Measurements from ENCODE around the gene MAGI3. TPM values are rescaled to one million over a fixed set of nuclear protein-coding genes. Genes with fewer than 3 reads are reported as not detected.
A peak's percentile ranks its signal among the peaks of the same experiment; 100 is the strongest.

The MAGI3 gene
- total RNA-seq, 3 donors from 2014 or later: 48.6 to 65.4 (median 62.9) TPM

GRCh38 chr1:113663165-113663951, 273.0 kb downstream of the MAGI3 start:
- DNase-seq (no peak), ATAC-seq (no peak)
- TF ChIP-seq CTCF (IDR thresholded peaks at IDR 0.05): no peak
- H3K9me3 ChIP-seq: no peaks in the 10 kb centered on the region
- no peaks in the 10 kb centered on the region for H3K36me3 ChIP-seq (ENCODE audit: low read depth)
- no peak overlapping the region for H3K4me3 ChIP-seq
- no peaks in the 10 kb centered on the region for H3K4me1 ChIP-seq (ENCODE audit: low read depth)
- intact Hi-C loops (cut with DNase I, micrococcal nuclease): no loop called here

GRCh38 chr1:113665071-113665470, 274.8 kb downstream of the MAGI3 start:
- H3K4me3 ChIP-seq: no peak overlapping the region
- no peak for TF ChIP-seq CTCF (IDR thresholded peaks at IDR 0.05)
- DNase-seq (no peak), ATAC-seq (no peak)
- no peaks in the 10 kb centered on the region for H3K9me3 ChIP-seq
- H3K36me3 ChIP-seq (ENCODE audit: low read depth): no peaks in the 10 kb centered on the region
- H3K4me1 ChIP-seq (ENCODE audit: low read depth): no peaks in the 10 kb centered on the region
- intact Hi-C loops (cut with DNase I, micrococcal nuclease): no loop called here

- H3K4me1 ChIP-seq (ENCODE audit: low read depth): no peaks in the 10 kb centered on the region
- TF ChIP-seq CTCF (IDR thresholded peaks at IDR 0.05): no peak
- no peak overlapping the region for H3K4me3 ChIP-seq
- ATAC-seq (no peak), DNase-seq (no peak)
- no peaks in the 10 kb centered on the region for H3K36me3 ChIP-seq (ENCODE audit: low read depth)
- intact Hi-C loops (cut with DNase I, micrococcal nuclease): no loop called here
- H3K9me3 ChIP-seq: no peaks in the 10 kb centered on the region
Measured at GRCh38 chr1:113666126-113666525, 275.8 kb downstream of the MAGI3 start.

GRCh38 chr1:113669988-113670387, 279.7 kb downstream of the MAGI3 start:
- peak in 1 of 3 donors; percentile 8 for DNase-seq
- no peak for TF ChIP-seq CTCF (IDR thresholded peaks at IDR 0.05)
- no peaks in the 10 kb centered on the region for H3K4me1 ChIP-seq (ENCODE audit: low read depth)
- ATAC-seq: peak; percentile 33
- no peaks in the 10 kb centered on the region for H3K9me3 ChIP-seq
- peaks cover 11% of the 10 kb centered on the region for H3K36me3 ChIP-seq (ENCODE audit: low read depth)
- intact Hi-C loops (cut with DNase I, micrococcal nuclease): loop anchor here (10.0 kb wide), 2 partner anchors 525 to 535 kb away; no protein-coding TSS in a partner anchor
- H3K4me3 ChIP-seq: no peak overlapping the region

GRCh38 chr1:113670650-113671049, 280.3 kb downstream of the MAGI3 start:
- DNase-seq (no peak), ATAC-seq (no peak)
- H3K4me1 ChIP-seq (ENCODE audit: low read depth): no peaks in the 10 kb centered on the region
- no peak overlapping the region for H3K4me3 ChIP-seq
- no peaks in the 10 kb centered on the region for H3K9me3 ChIP-seq
- intact Hi-C loops (cut with DNase I, micrococcal nuclease): loop anchor here (10.0 kb wide), 2 partner anchors 526 to 536 kb away; no protein-coding TSS in a partner anchor
- peaks cover 11% of the 10 kb centered on the region for H3K36me3 ChIP-seq (ENCODE audit: low read depth)
- TF ChIP-seq CTCF (IDR thresholded peaks at IDR 0.05): no peak

Data from mucosa of descending colon (tissue), 3 donors.